Measurements from ENCODE around the gene CYP2U1.

DNA sequence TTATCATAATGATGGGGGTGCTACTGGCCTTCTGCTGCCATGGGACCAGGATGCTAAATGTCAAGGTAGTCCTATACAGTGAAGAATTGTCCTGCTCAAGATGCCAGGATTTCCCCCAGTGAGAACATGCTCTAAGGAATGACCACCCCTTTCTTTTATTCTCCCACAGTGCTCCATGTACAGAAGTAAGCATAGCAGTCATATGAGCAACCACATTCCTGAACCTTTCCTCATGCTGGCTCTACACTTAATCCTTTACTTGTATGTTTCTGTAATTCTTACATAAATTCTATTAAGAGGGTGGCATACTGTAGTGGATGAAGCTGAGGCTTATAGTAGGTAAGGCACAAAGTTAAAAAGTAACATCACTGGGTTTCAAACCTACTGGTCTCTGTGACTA lies 20.2 kb downstream of the CYP2U1 start:
- TF ChIP-seq POLR2AphosphoS5 (IDR thresholded peaks at IDR 0.05; ENCODE audit: borderline replicate concordance, low read depth, low read length) (no peak), EZH2 (IDR thresholded peaks at IDR 0.05) (no peak), FOXP2 (optimal IDR thresholded peaks at IDR 0.05; ENCODE audit: control extremely low read depth, extremely low read length, insufficient read depth) (no peak)
